Measurements from ENCODE around the gene EIF3CL. TPM values are rescaled to one million over a fixed set of nuclear protein-coding genes. Genes with fewer than 3 reads are reported as not detected.
A peak's percentile ranks its signal among the peaks of the same experiment; 100 is the strongest.
"Not testable (repeated sequence)": the region's sequence is repeated elsewhere in the genome, so short reads cannot be mapped to it uniquely, and the experiment has no call there.

Gene EIF3CL
- total RNA-seq, 1 experiment from 2014 or later, result 44.6 TPM

DNA sequence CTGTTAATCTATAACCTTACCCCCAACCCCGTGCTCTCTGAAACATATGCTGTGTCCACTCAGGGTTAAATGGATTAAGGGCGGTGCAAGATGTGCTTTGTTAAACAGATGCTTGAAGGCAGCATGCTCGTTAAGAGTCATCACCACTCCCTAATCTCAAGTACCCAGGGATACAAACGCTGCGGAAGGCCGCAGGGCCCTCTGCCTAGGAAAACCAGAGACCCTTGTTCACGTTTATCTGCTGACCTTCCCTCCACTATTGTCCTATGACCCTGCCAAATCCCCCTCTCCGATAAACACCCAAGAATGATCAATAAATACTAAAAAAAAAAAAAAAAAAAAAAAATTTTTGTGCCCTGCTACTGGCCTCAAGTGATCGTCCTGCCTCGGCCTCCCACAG lies 25.8 kb downstream of the EIF3CL start:
- BruUV-seq (replicated peaks); intact Hi-C loops (cut with micrococcal nuclease; ENCODE audit: unreplicated experiment): not testable (repeated sequence)

DNA sequence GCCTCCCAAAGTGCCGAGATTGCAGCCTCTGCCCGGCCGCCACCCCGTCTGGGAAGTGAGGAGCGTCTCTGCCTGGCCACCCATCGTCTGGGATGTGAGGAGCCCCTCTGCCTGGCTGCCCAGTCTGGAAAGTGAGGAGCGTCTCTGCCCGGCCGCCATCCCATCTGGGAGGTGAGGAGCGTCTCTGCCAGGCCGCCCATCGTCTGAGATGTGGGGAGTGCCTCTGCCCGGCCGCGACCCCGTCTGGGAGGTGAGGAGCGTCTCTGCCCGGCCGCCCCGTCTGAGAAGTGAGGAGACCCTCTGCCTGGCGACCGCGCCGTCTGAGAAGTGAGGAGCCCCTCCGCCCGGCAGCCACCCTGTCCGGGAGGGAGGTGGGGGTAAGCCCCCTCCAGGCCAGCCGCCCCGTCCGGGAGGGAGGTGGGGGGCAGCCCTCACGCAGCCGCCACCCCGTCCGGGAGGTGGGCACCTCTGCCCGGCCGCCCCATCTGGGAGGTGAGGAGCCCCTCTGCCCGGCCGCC lies 26.5 kb downstream of the EIF3CL start:
- H3K27me3 ChIP-seq (replicated peaks; ENCODE audit: control insufficient read depth, insufficient read depth, low read length); H3K9me3 Mint-ChIP-seq (ENCODE audit: unreplicated experiment); H3K27ac Mint-ChIP-seq (ENCODE audit: unreplicated experiment); H3K4me3 ChIP-seq (ENCODE audit: low read depth, low read length); H3K9me3 ChIP-seq; H3K27me3 Mint-ChIP-seq (ENCODE audit: insufficient read depth, unreplicated experiment); CTCF ChIA-PET; POLR2A ChIA-PET; H3K4me3 Mint-ChIP-seq (ENCODE audit: unreplicated experiment); DNase-seq; H3K4me1 Mint-ChIP-seq (ENCODE audit: low read depth, unreplicated experiment); intact Hi-C loops (cut with micrococcal nuclease; ENCODE audit: unreplicated experiment); BruUV-seq (replicated peaks); H3K4me1 ChIP-seq; H3K36me3 ChIP-seq (ENCODE audit: control insufficient read depth, insufficient read depth, low read length); H3K36me3 Mint-ChIP-seq (ENCODE audit: insufficient read depth, unreplicated experiment): not testable (repeated sequence)

More for the DNA sequence above, 25.8 kb downstream of the EIF3CL start:
- H3K36me3 ChIP-seq (ENCODE audit: control insufficient read depth, insufficient read depth, low read length); H3K36me3 Mint-ChIP-seq (ENCODE audit: insufficient read depth, unreplicated experiment); H3K4me3 Mint-ChIP-seq (ENCODE audit: unreplicated experiment); H3K4me3 ChIP-seq (ENCODE audit: low read depth, low read length); H3K27ac Mint-ChIP-seq (ENCODE audit: unreplicated experiment); H3K9me3 Mint-ChIP-seq (ENCODE audit: unreplicated experiment); H3K4me1 Mint-ChIP-seq (ENCODE audit: low read depth, unreplicated experiment); H3K27me3 Mint-ChIP-seq (ENCODE audit: insufficient read depth, unreplicated experiment); H3K27me3 ChIP-seq (replicated peaks; ENCODE audit: control insufficient read depth, insufficient read depth, low read length); H3K9me3 ChIP-seq; DNase-seq; H3K4me1 ChIP-seq; POLR2A ChIA-PET; CTCF ChIA-PET: not testable (repeated sequence)

DNA sequence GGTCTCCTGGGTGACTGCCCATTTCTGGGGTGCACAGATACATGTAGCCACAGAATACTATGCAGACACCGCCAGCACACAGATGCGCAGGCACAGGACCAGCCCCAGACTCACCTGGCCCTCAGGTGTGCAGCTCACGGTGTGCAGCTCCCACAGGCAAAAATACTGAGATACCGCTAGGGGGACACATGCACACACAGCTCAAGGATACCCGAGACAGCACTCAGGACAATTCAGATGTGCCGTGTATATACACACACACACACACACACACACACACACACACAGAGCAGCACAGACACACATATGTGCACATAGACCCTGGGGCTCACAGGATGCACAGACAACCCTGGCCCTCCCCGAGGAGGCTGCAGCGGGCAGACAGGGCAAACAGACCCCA lies 28.5 kb downstream of the EIF3CL start:
- H3K4me1 ChIP-seq; H3K9me3 ChIP-seq; CTCF ChIA-PET; H3K27me3 ChIP-seq (replicated peaks; ENCODE audit: control insufficient read depth, insufficient read depth, low read length); H3K36me3 ChIP-seq (ENCODE audit: control insufficient read depth, insufficient read depth, low read length); H3K4me3 ChIP-seq (ENCODE audit: low read depth, low read length); H3K27ac Mint-ChIP-seq (ENCODE audit: unreplicated experiment); H3K4me1 Mint-ChIP-seq (ENCODE audit: low read depth, unreplicated experiment); BruUV-seq (replicated peaks); H3K27me3 Mint-ChIP-seq (ENCODE audit: insufficient read depth, unreplicated experiment); H3K4me3 Mint-ChIP-seq (ENCODE audit: unreplicated experiment); H3K36me3 Mint-ChIP-seq (ENCODE audit: insufficient read depth, unreplicated experiment); POLR2A ChIA-PET; H3K9me3 Mint-ChIP-seq (ENCODE audit: unreplicated experiment); intact Hi-C loops (cut with micrococcal nuclease; ENCODE audit: unreplicated experiment): not testable (repeated sequence)
- DNase-seq, result peak; percentile 32 to 57

DNA sequence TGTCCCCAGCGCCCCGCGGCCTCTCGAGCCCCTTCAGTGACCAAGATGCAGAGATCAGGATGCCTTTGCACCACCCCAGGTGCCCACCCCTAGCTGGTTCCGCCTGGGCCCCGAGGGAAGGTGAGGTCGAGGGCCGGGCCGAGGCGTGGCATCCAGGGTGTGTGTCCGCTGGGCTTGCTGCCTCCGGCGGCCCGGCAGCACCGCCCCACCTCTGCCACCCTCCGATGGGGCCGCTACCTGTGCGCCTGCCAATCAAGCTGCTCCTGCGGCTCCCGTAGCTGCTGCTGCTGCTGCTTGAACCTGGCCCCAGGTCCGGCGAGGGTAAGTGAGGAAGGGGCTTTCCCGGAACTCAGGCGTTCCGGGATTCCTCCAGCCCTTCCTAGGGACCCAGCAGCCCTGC lies 29.4 kb downstream of the EIF3CL start:
- not testable (repeated sequence) for BruUV-seq (replicated peaks); DNase-seq

DNA sequence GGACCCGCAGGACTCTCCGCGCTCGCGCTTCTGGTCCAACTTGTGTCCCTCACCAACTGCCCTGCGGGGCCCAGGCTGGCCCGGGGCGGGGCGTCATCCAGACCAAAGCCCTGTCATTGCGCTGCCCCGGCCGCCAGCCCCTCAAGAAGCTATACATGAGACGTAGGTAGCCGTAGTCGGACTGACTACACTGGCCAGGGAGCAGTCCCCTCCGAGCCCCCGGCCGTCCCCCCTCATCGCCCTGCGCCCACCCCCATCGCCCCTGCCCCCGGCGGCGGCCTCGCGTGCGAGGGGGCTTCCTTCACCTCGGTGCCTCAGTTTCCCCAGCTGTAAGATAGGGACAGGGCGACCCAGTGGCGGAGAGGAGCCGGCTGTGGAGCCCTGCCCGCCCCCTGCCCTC lies 35.7 kb downstream of the EIF3CL start:
- H3K4me1 Mint-ChIP-seq (ENCODE audit: low read depth, unreplicated experiment); intact Hi-C loops (cut with micrococcal nuclease; ENCODE audit: unreplicated experiment); CTCF ChIA-PET; H3K27ac Mint-ChIP-seq (ENCODE audit: unreplicated experiment); H3K36me3 ChIP-seq (ENCODE audit: control insufficient read depth, insufficient read depth, low read length); POLR2A ChIA-PET; BruUV-seq (replicated peaks); H3K4me3 ChIP-seq (ENCODE audit: low read depth, low read length); H3K36me3 Mint-ChIP-seq (ENCODE audit: insufficient read depth, unreplicated experiment); DNase-seq; H3K4me3 Mint-ChIP-seq (ENCODE audit: unreplicated experiment); H3K9me3 ChIP-seq; H3K4me1 ChIP-seq; H3K9me3 Mint-ChIP-seq (ENCODE audit: unreplicated experiment); H3K27me3 Mint-ChIP-seq (ENCODE audit: insufficient read depth, unreplicated experiment); H3K27me3 ChIP-seq (replicated peaks; ENCODE audit: control insufficient read depth, insufficient read depth, low read length): not testable (repeated sequence)

More for the DNA sequence above, 29.4 kb downstream of the EIF3CL start:
- POLR2A ChIA-PET; H3K36me3 Mint-ChIP-seq (ENCODE audit: insufficient read depth, unreplicated experiment); H3K9me3 Mint-ChIP-seq (ENCODE audit: unreplicated experiment); H3K27me3 ChIP-seq (replicated peaks; ENCODE audit: control insufficient read depth, insufficient read depth, low read length); H3K4me3 Mint-ChIP-seq (ENCODE audit: unreplicated experiment); H3K36me3 ChIP-seq (ENCODE audit: control insufficient read depth, insufficient read depth, low read length); H3K4me1 Mint-ChIP-seq (ENCODE audit: low read depth, unreplicated experiment); H3K27ac Mint-ChIP-seq (ENCODE audit: unreplicated experiment); H3K4me3 ChIP-seq (ENCODE audit: low read depth, low read length); CTCF ChIA-PET; intact Hi-C loops (cut with micrococcal nuclease; ENCODE audit: unreplicated experiment); H3K4me1 ChIP-seq; H3K27me3 Mint-ChIP-seq (ENCODE audit: insufficient read depth, unreplicated experiment); H3K9me3 ChIP-seq: not testable (repeated sequence)

DNA sequence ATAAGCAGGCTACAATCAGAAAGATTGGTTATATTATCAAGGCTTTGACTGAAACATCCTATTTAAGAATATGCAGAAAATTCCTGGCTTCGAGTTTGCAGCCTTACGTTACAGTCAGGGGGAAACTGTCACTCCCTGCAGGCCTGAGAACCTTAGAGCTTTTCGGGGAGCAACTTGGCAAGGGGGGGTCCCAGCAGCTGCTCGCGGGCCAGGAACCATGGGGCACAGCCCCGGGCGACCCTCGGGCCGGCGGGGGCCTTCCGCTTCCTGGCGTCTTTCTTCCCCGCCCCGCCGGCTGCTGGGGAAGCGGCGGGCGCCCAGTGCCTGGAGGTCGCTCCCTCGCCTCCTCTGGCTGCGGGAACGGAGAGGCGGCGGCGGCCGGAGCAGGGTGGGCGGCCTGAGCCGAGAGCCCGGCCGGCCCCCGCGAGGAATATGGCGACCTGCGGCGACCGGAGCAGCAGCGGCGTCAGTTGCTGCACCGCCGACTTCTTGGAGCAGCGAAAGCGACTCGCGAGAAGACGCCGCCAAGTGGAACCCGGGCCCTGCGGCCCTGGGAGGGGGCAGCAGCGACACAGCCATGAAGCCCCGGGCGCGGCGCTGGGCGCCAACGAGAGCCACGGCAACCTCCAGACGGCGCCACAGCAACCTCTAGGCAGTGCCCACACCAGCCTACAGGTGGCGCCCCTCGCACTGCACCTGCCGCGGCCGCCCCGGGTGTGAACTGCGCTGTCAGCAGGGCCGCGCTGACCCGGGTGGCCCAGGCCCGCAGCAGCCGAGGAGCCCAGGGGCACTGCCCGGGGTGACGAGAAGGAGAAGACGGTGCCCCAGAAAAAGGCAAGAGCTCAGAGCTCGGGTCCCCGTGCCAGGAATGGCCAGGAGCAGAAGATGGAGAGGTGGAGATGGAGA lies 39.1 kb downstream of the EIF3CL start:
- H3K27me3 Mint-ChIP-seq (ENCODE audit: insufficient read depth, unreplicated experiment); H3K4me3 ChIP-seq (ENCODE audit: low read depth, low read length); H3K4me1 ChIP-seq; intact Hi-C loops (cut with micrococcal nuclease; ENCODE audit: unreplicated experiment); H3K27ac Mint-ChIP-seq (ENCODE audit: unreplicated experiment); H3K36me3 Mint-ChIP-seq (ENCODE audit: insufficient read depth, unreplicated experiment); H3K9me3 ChIP-seq; H3K27me3 ChIP-seq (replicated peaks; ENCODE audit: control insufficient read depth, insufficient read depth, low read length); BruUV-seq (replicated peaks); H3K4me1 Mint-ChIP-seq (ENCODE audit: low read depth, unreplicated experiment); POLR2A ChIA-PET; H3K36me3 ChIP-seq (ENCODE audit: control insufficient read depth, insufficient read depth, low read length); CTCF ChIA-PET; H3K9me3 Mint-ChIP-seq (ENCODE audit: unreplicated experiment): not testable (repeated sequence)
- peak overlapping the region; percentile 35 for H3K4me3 Mint-ChIP-seq (ENCODE audit: unreplicated experiment)
- peak in 1 of 2 experiments; percentile 32 for DNase-seq

DNA sequence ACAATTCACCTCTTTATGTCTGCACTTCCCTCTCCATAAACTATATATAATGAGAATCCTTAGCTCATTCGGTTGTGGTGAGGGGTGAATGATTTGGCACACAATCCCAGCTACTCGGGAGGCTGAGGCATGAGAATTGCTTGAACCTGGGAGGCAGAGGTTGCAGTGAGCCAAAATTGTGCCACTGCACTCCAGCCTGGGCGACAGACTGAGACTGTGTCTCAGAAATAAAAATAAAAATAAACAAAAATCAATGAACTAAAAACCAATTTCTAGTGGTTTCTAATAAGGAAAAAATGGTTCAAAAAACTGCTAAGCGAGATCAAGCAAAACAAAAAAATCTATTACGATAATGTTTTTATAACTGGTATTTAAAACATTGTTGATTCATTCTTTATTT lies 40.2 kb downstream of the EIF3CL start, which contains the start of gene NPIPB6:
NPIPB6 (minus strand) TSS at position 101 of the 400 bp plus-strand sequence. CDS start 686 bp downstream, outside the sequence.
- H3K27me3 Mint-ChIP-seq (ENCODE audit: insufficient read depth, unreplicated experiment); H3K4me1 Mint-ChIP-seq (ENCODE audit: low read depth, unreplicated experiment); H3K27me3 ChIP-seq (replicated peaks; ENCODE audit: control insufficient read depth, insufficient read depth, low read length); H3K9me3 ChIP-seq; H3K4me1 ChIP-seq; H3K27ac Mint-ChIP-seq (ENCODE audit: unreplicated experiment); POLR2A ChIA-PET; H3K36me3 ChIP-seq (ENCODE audit: control insufficient read depth, insufficient read depth, low read length); H3K9me3 Mint-ChIP-seq (ENCODE audit: unreplicated experiment); H3K4me3 Mint-ChIP-seq (ENCODE audit: unreplicated experiment); intact Hi-C loops (cut with micrococcal nuclease; ENCODE audit: unreplicated experiment); H3K36me3 Mint-ChIP-seq (ENCODE audit: insufficient read depth, unreplicated experiment); DNase-seq; H3K4me3 ChIP-seq (ENCODE audit: low read depth, low read length); BruUV-seq (replicated peaks); CTCF ChIA-PET: not testable (repeated sequence)
